ENCODE measurements around the gene RAC2. TPM values are rescaled to one million over a fixed set of nuclear protein-coding genes. Genes with fewer than 3 reads are reported as not detected.

Gene RAC2
- total RNA-seq, 4 donors from 2014 or later, result 10.0 to 124 (median 20.6) TPM

- Histone ChIP-seq H3K27me3 (no peaks in the 10 kb centered on the region), H3K4me1 (peaks cover 0 to 20% (median 3%) of the 10 kb centered on the region in 4 donors), H3K4me3 (no peak overlapping the region), H3K27ac (no peak overlapping the region), H3K36me3 (no peaks in the 10 kb centered on the region), H3K9me3 (no peaks in the 10 kb centered on the region)
- TF ChIP-seq POLR2A (IDR thresholded peaks at IDR 0.05) (no peak), CTCF (IDR thresholded peaks at IDR 0.05) (no peak)
- no peak for DNase-seq
These were observed 35.5 kb upstream of the RAC2 start for GRCh38 chr22:37279331-37280181.

- H3K4me3 ChIP-seq, result no peak overlapping the region
- DNase-seq, result no peak
- no peaks in the 10 kb centered on the region for H3K27me3 ChIP-seq
- no peaks in the 10 kb centered on the region for H3K36me3 ChIP-seq
- H3K27ac ChIP-seq, result no peak overlapping the region
- H3K4me1 ChIP-seq, result peaks cover 0 to 20% (median 5%) of the 10 kb centered on the region in 4 donors
- no peaks in the 10 kb centered on the region for H3K9me3 ChIP-seq
- no peak for TF ChIP-seq POLR2A (IDR thresholded peaks at IDR 0.05)
- no peak for TF ChIP-seq CTCF (IDR thresholded peaks at IDR 0.05)
These were observed 34.2 kb upstream of the RAC2 start for GRCh38 chr22:37278261-37278660.

DNA sequence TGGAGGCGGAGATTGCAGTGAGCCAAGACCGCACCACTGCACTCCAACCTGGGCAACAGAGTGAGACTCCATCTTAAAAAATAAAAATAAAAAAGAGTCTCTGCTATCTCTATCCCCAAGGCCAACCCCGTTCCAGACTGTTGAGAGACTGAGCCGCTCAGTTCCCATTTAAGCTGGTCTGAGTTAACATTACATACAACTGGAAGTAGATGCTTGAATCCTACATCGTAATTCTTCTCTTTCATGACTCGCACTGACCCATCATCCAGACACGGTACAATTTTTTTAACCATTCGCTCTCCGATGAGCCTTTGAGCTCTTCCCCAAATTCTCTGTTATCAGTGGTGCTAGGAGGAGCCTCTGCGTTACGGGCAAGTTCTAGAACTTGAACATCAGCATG, 33.3 kb upstream of the RAC2 start:
- no peak overlapping the region for H3K27ac ChIP-seq
- TF ChIP-seq CTCF (IDR thresholded peaks at IDR 0.05) (no peak), POLR2A (IDR thresholded peaks at IDR 0.05) (no peak)
- DNase-seq, result no peak
- H3K36me3 ChIP-seq, result no peaks in the 10 kb centered on the region
- H3K4me1 ChIP-seq, result peaks cover 0 to 20% (median 5%) of the 10 kb centered on the region in 4 donors
- H3K9me3 ChIP-seq, result no peaks in the 10 kb centered on the region
- no peak overlapping the region for H3K4me3 ChIP-seq
- H3K27me3 ChIP-seq, result no peaks in the 10 kb centered on the region

DNA sequence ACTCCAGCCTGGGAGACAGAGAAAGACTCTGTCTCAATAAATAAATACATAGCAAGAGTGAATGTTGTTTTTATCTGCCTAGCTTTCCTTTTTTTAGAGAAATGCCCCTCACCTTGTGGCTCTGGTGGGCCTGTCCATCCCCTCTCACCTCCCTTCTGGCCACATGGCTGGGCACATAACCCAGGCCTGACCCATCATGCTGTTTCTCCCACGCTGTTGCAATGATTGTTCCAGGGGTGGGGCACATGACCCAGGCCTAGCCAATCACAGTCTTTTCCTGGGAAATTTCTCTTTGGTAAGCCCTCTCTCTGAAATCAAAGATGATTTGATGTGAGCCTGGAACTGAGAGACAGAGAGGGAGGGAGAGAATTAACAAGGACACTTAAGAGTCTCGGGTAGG, 32.7 kb upstream of the RAC2 start:
- no peaks in the 10 kb centered on the region for H3K27me3 ChIP-seq
- TF ChIP-seq CTCF (IDR thresholded peaks at IDR 0.05) (no peak), POLR2A (IDR thresholded peaks at IDR 0.05) (no peak)
- DNase-seq, result peak in 1 of 3 donors; percentile 9
- no peaks in the 10 kb centered on the region for H3K36me3 ChIP-seq
- no peaks in the 10 kb centered on the region for H3K9me3 ChIP-seq
- no peak overlapping the region for H3K27ac ChIP-seq
- no peak overlapping the region for H3K4me3 ChIP-seq
- peaks cover 0 to 20% (median 5%) of the 10 kb centered on the region in 4 donors for H3K4me1 ChIP-seq

DNA sequence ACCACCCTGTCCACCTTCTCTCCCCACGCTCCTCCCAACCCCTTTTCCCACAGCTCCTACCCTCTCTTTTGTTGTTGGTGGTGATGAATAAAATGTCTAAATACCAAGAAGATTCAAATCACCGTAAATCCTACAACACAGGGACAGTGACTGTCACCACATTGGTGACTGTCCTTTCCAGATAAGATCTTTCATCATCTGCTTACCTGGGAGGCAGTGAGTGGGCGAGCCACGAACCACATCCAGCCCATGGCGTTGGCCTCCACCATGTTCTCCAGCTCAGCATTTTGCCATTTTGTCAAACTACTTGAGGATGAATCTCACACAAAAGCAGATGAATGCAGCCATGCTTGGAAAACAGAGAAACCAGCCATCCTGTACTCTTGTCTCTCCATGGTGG, 31.6 kb upstream of the RAC2 start:
- no peak overlapping the region for H3K4me3 ChIP-seq
- H3K27me3 ChIP-seq, result no peaks in the 10 kb centered on the region
- H3K36me3 ChIP-seq, result no peaks in the 10 kb centered on the region

More for the DNA sequence above, 31.6 kb upstream of the RAC2 start:
- H3K9me3 ChIP-seq, result no peaks in the 10 kb centered on the region
- TF ChIP-seq POLR2A (IDR thresholded peaks at IDR 0.05) (no peak), CTCF (IDR thresholded peaks at IDR 0.05) (no peak)
- DNase-seq, result no peak
- H3K4me1 ChIP-seq, result peaks cover 0 to 20% (median 5%) of the 10 kb centered on the region in 4 donors
- H3K27ac ChIP-seq, result no peak overlapping the region

All from Peyer's patch (tissue), 4 donors.